Measurements from ENCODE around the gene RANGAP1.
A peak's percentile ranks its signal among the peaks of the same experiment; 100 is the strongest.

Gene RANGAP1

GRCh38 chr22:41288245-41288946, 2.4 kb upstream of the RANGAP1 start:
- H3K4me3 ChIP-seq, result no peak overlapping the region
- peaks cover 13% of the 10 kb centered on the region for H3K4me1 ChIP-seq
- in situ Hi-C loops (cut with MboI; ENCODE audit: low sequenced_read_pairs), result no loop called here
- DNase-seq (ENCODE audit: low spot score in 2 of 2), result no peak
- H3K27me3 ChIP-seq (ENCODE audit: low read depth), result no peaks in the 10 kb centered on the region
- H3K9me3 ChIP-seq, result no peaks in the 10 kb centered on the region
- peaks cover 16% of the 10 kb centered on the region for H3K36me3 ChIP-seq (replicated peaks)

GRCh38 chr22:41286639-41287091, 678 bp upstream of the RANGAP1 start:
- Histone ChIP-seq H3K4me1 (peaks cover 13% of the 10 kb centered on the region), H3K4me3 (peak overlapping the region; percentile 91), H3K36me3 (replicated peaks) (peaks cover 32% of the 10 kb centered on the region), H3K27me3 (ENCODE audit: low read depth) (no peaks in the 10 kb centered on the region), H3K9me3 (no peaks in the 10 kb centered on the region)
- peak in 1 of 2 experiments; percentile 23 for DNase-seq (ENCODE audit: low spot score in 2 of 2)
- in situ Hi-C loops (cut with MboI; ENCODE audit: low sequenced_read_pairs), result no loop called here

- H3K36me3 ChIP-seq (replicated peaks), result peaks cover 44% of the 10 kb centered on the region
- no peaks in the 10 kb centered on the region for H3K9me3 ChIP-seq
- peak overlapping the region; percentile 91 for H3K4me3 ChIP-seq
- no peaks in the 10 kb centered on the region for H3K27me3 ChIP-seq (ENCODE audit: low read depth)
- peak in 1 of 2 experiments; percentile 54 for DNase-seq (ENCODE audit: low spot score in 2 of 2)
- in situ Hi-C loops (cut with MboI; ENCODE audit: low sequenced_read_pairs), result no loop called here
- peaks cover 5% of the 10 kb centered on the region for H3K4me1 ChIP-seq
These were observed 557 bp downstream of the RANGAP1 start for GRCh38 chr22:41285441-41285819.

- in situ Hi-C loops (cut with MboI; ENCODE audit: low sequenced_read_pairs), result no loop called here
- Histone ChIP-seq H3K36me3 (replicated peaks) (peaks cover 52% of the 10 kb centered on the region), H3K4me3 (peak overlapping the region; percentile 91), H3K9me3 (no peaks in the 10 kb centered on the region), H3K4me1 (peaks cover 2% of the 10 kb centered on the region; the same call in 1 of the 2 replicates), H3K27me3 (ENCODE audit: low read depth) (no peaks in the 10 kb centered on the region)
- no peak for DNase-seq (ENCODE audit: low spot score in 2 of 2)
These were observed 1.5 kb downstream of the RANGAP1 start for GRCh38 chr22:41284465-41284864.

- in situ Hi-C loops (cut with MboI; ENCODE audit: low sequenced_read_pairs), result no loop called here
- DNase-seq (ENCODE audit: low spot score in 2 of 2), result no peak
- no peaks in the 10 kb centered on the region for H3K27me3 ChIP-seq (ENCODE audit: low read depth)
- H3K9me3 ChIP-seq, result no peaks in the 10 kb centered on the region
- H3K36me3 ChIP-seq (replicated peaks), result peaks cover 84% of the 10 kb centered on the region
- no peak overlapping the region for H3K4me3 ChIP-seq
- peaks cover 2% of the 10 kb centered on the region; the same call in 1 of the 2 replicates for H3K4me1 ChIP-seq
These were observed 5.1 kb downstream of the RANGAP1 start for GRCh38 chr22:41280854-41281253.

GRCh38 chr22:41280065-41280464, 5.9 kb downstream of the RANGAP1 start:
- H3K36me3 ChIP-seq (replicated peaks), result peaks cover 92% of the 10 kb centered on the region

GRCh38 chr22:41274856-41275255, 11.1 kb downstream of the RANGAP1 start:
- Histone ChIP-seq H3K27me3 (ENCODE audit: low read depth) (no peaks in the 10 kb centered on the region), H3K4me1 (no peaks in the 10 kb centered on the region), H3K4me3 (no peak overlapping the region), H3K36me3 (replicated peaks) (peaks cover 91% of the 10 kb centered on the region), H3K9me3 (no peaks in the 10 kb centered on the region)
- in situ Hi-C loops (cut with MboI; ENCODE audit: low sequenced_read_pairs), result no loop called here
- DNase-seq (ENCODE audit: low spot score in 2 of 2), result no peak

More at GRCh38 chr22:41280065-41280464, 5.9 kb downstream of the RANGAP1 start:
- Histone ChIP-seq H3K4me3 (no peak overlapping the region), H3K27me3 (ENCODE audit: low read depth) (no peaks in the 10 kb centered on the region), H3K9me3 (no peaks in the 10 kb centered on the region), H3K4me1 (peaks cover 2% of the 10 kb centered on the region; the same call in 1 of the 2 replicates)
- in situ Hi-C loops (cut with MboI; ENCODE audit: low sequenced_read_pairs), result no loop called here
- no peak for DNase-seq (ENCODE audit: low spot score in 2 of 2)

GRCh38 chr22:41273128-41273527, 12.9 kb downstream of the RANGAP1 start:
- H3K4me1 ChIP-seq, result no peaks in the 10 kb centered on the region
- no peaks in the 10 kb centered on the region for H3K9me3 ChIP-seq
- H3K36me3 ChIP-seq (replicated peaks), result peaks cover 92% of the 10 kb centered on the region
- no peaks in the 10 kb centered on the region for H3K27me3 ChIP-seq (ENCODE audit: low read depth)
- H3K4me3 ChIP-seq, result no peak overlapping the region
- DNase-seq (ENCODE audit: low spot score in 2 of 2), result no peak
- in situ Hi-C loops (cut with MboI; ENCODE audit: low sequenced_read_pairs), result no loop called here

GRCh38 chr22:41271787-41272186, 14.2 kb downstream of the RANGAP1 start:
- in situ Hi-C loops (cut with MboI; ENCODE audit: low sequenced_read_pairs), result no loop called here
- peaks cover 94% of the 10 kb centered on the region for H3K36me3 ChIP-seq (replicated peaks)
- no peak for DNase-seq (ENCODE audit: low spot score in 2 of 2)
- no peaks in the 10 kb centered on the region for H3K4me1 ChIP-seq
- no peaks in the 10 kb centered on the region for H3K9me3 ChIP-seq
- no peak overlapping the region for H3K4me3 ChIP-seq
- no peaks in the 10 kb centered on the region for H3K27me3 ChIP-seq (ENCODE audit: low read depth)

- no peak overlapping the region for H3K4me3 ChIP-seq
- no peaks in the 10 kb centered on the region for H3K27me3 ChIP-seq (ENCODE audit: low read depth)
- in situ Hi-C loops (cut with MboI; ENCODE audit: low sequenced_read_pairs), result no loop called here
- DNase-seq (ENCODE audit: low spot score in 2 of 2), result no peak
- H3K36me3 ChIP-seq (replicated peaks), result peaks cover 94% of the 10 kb centered on the region
- H3K4me1 ChIP-seq, result no peaks in the 10 kb centered on the region
- no peaks in the 10 kb centered on the region for H3K9me3 ChIP-seq
These were observed 18.0 kb downstream of the RANGAP1 start for GRCh38 chr22:41267958-41268357.

GRCh38 chr22:41264408-41264941, 21.5 kb downstream of the RANGAP1 start:
- no peak overlapping the region for H3K4me3 ChIP-seq
- H3K9me3 ChIP-seq, result no peaks in the 10 kb centered on the region; the same call in 1 of the 2 replicates
- peaks cover 96% of the 10 kb centered on the region for H3K36me3 ChIP-seq (replicated peaks)
- H3K4me1 ChIP-seq, result no peaks in the 10 kb centered on the region
- DNase-seq (ENCODE audit: low spot score in 2 of 2), result no peak
- in situ Hi-C loops (cut with MboI; ENCODE audit: low sequenced_read_pairs), result no loop called here
- H3K27me3 ChIP-seq (ENCODE audit: low read depth), result no peaks in the 10 kb centered on the region

GRCh38 chr22:41263704-41264103, 22.3 kb downstream of the RANGAP1 start:
- DNase-seq (ENCODE audit: low spot score in 2 of 2), result no peak
- no peaks in the 10 kb centered on the region; the same call in 1 of the 2 replicates for H3K9me3 ChIP-seq
- H3K36me3 ChIP-seq (replicated peaks), result peaks cover 96% of the 10 kb centered on the region
- H3K27me3 ChIP-seq (ENCODE audit: low read depth), result no peaks in the 10 kb centered on the region
- H3K4me3 ChIP-seq, result no peak overlapping the region
- no peaks in the 10 kb centered on the region for H3K4me1 ChIP-seq
- in situ Hi-C loops (cut with MboI; ENCODE audit: low sequenced_read_pairs), result no loop called here

GRCh38 chr22:41262250-41262765, 23.7 kb downstream of the RANGAP1 start:
- H3K4me3 ChIP-seq, result no peak overlapping the region
- no peak for DNase-seq (ENCODE audit: low spot score in 2 of 2)
- in situ Hi-C loops (cut with MboI; ENCODE audit: low sequenced_read_pairs), result no loop called here
- no peaks in the 10 kb centered on the region for H3K27me3 ChIP-seq (ENCODE audit: low read depth)
- H3K9me3 ChIP-seq, result no peaks in the 10 kb centered on the region; the same call in 1 of the 2 replicates
- no peaks in the 10 kb centered on the region for H3K4me1 ChIP-seq
- peaks cover 96% of the 10 kb centered on the region for H3K36me3 ChIP-seq (replicated peaks)

- Histone ChIP-seq H3K9me3 (no peaks in the 10 kb centered on the region; the same call in 1 of the 2 replicates), H3K4me3 (no peak overlapping the region), H3K36me3 (replicated peaks) (peaks cover 97% of the 10 kb centered on the region), H3K4me1 (no peaks in the 10 kb centered on the region), H3K27me3 (ENCODE audit: low read depth) (no peaks in the 10 kb centered on the region)
- DNase-seq (ENCODE audit: low spot score in 2 of 2), result no peak
- in situ Hi-C loops (cut with MboI; ENCODE audit: low sequenced_read_pairs), result no loop called here
These were observed 24.3 kb downstream of the RANGAP1 start for GRCh38 chr22:41261541-41262249.

Measured in HAP-1 (cell line).